Measurements from ENCODE around the gene MBOAT7. TPM values are rescaled to one million over a fixed set of nuclear protein-coding genes. Genes with fewer than 3 reads are reported as not detected.
A peak's percentile ranks its signal among the peaks of the same experiment; 100 is the strongest.

The MBOAT7 gene
- total and polyA plus RNA-seq, 8 donors = 48.1 to 102 (median 56.3) TPM

DNA sequence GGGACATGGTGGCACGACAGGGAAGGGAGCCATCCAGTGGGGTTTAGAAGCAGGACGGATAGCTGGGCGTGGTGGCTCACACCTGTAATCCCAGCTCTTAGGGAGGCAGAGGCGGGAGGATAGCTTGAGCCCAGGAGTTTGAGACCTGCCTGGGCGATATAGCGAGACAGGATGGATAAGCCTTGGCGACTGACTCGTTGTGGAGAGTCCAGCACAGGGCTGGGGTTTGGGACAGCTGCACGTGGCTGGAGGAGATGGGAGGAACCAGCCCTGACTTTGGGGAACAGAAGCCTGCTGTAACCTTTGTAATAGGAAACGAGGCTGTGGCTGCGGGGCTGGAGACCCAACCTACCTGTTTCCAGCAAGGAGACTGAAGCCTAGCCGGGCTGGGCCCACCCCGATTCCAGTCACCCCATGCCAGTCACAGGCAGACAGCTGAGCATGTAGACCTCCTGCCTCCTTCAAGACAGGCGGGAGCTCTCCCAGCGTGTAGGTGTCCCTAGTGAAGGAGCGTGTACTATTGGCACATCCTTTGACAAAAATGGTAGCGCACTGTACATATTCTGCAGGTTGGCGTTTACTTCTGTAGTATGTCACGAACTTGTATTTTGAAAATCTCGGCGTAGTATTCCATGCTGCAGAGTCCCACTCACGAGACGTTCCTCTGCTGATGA, 37.9 kb downstream of the MBOAT7 start:
- Histone ChIP-seq H3K4me3 (no peak overlapping the region), H3K9me3 (no peaks in the 10 kb centered on the region), H3K27ac (no peak overlapping the region), H3K27me3 (no peaks in the 10 kb centered on the region), H3K4me1 (no peaks in the 10 kb centered on the region), H3K36me3 (peaks cover 4 to 100% of the 10 kb centered on the region in 2 donors)
- ATAC-seq (no peak), DNase-seq (no peak)
- intact Hi-C loops (cut with DNase I) = no loop called here
- TF ChIP-seq, protein P1, sequence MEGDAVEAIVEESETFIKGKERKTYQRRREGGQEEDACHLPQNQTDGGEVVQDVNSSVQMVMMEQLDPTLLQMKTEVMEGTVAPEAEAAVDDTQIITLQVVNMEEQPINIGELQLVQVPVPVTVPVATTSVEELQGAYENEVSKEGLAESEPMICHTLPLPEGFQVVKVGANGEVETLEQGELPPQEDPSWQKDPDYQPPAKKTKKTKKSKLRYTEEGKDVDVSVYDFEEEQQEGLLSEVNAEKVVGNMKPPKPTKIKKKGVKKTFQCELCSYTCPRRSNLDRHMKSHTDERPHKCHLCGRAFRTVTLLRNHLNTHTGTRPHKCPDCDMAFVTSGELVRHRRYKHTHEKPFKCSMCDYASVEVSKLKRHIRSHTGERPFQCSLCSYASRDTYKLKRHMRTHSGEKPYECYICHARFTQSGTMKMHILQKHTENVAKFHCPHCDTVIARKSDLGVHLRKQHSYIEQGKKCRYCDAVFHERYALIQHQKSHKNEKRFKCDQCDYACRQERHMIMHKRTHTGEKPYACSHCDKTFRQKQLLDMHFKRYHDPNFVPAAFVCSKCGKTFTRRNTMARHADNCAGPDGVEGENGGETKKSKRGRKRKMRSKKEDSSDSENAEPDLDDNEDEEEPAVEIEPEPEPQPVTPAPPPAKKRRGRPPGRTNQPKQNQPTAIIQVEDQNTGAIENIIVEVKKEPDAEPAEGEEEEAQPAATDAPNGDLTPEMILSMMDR (IDR thresholded peaks at IDR 0.05) = no peak

DNA sequence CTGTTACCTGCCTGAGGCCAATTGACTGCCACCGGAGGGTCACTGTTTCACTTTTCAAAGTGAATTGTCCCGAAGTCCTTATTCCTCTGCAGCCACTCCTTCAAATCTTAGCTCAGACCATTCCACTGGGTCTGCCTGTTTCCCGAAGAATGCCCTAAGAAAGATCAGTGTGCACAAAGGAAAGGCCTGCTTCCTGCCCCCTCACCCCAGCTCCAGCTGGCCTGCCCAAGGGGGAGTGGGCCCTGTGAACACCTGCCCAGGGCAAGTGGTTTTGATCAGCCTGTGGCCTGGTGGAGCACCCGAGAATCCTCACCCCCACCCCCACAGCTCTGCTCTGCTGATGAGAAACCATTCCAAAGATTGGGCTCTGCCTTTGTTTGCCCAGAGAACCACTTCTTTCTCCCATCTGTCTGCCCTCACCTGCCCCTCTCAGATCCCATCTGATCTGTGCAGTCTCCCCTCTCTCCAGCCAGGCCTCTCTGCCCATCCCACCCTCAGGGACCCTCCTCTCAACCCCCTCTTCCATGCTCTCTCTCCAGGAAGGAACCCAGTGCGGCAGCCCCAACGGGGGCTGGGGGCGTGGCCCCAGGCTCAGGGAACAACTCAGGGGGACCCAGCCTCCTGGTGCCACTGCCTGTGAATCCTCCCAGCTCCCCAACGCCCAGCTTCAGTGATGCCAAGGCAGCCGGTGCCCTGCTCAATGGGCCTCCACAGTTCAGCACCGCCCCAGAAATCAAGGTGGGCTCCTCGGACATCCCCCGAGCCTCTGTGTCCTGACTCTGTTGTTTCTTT, 40.2 kb downstream of the MBOAT7 start:
- Histone ChIP-seq H3K4me3 (no peak overlapping the region), H3K9me3 (no peaks in the 10 kb centered on the region), H3K27ac (no peak overlapping the region), H3K27me3 (no peaks in the 10 kb centered on the region), H3K4me1 (no peaks in the 10 kb centered on the region), H3K36me3 (peaks cover 4 to 100% of the 10 kb centered on the region in 2 donors)
- ATAC-seq = no peak
- intact Hi-C loops (cut with DNase I) = no loop called here
- TF ChIP-seq, protein P1 (IDR thresholded peaks at IDR 0.05) = no peak
- no peak for DNase-seq

DNA sequence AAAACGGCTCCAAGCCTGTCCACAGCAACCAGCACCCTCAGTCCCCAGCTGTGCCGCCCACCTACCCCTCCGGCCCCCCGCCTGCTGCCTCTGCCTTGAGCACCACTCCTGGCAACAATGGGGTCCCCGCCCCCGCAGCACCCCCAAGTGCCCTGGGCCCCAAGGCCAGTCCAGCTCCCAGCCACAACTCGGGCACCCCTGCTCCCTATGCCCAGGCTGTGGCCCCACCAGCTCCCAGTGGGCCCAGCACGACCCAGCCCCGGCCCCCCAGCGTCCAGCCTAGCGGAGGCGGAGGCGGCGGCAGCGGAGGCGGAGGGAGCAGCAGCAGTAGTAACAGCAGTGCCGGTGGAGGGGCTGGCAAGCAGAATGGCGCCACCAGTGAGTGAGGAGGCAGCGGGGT, 41.2 kb downstream of the MBOAT7 start:
- no peaks in the 10 kb centered on the region for H3K27me3 ChIP-seq
- TF ChIP-seq, protein P1 (IDR thresholded peaks at IDR 0.05) = no peak
- peaks cover 11 to 100% of the 10 kb centered on the region in 2 donors for H3K36me3 ChIP-seq
- DNase-seq (peak in 1 of 4 donors; percentile 82), ATAC-seq (no peak)
- no peaks in the 10 kb centered on the region for H3K9me3 ChIP-seq
- H3K4me3 ChIP-seq = no peak overlapping the region
- intact Hi-C loops (cut with DNase I) = no loop called here
- no peaks in the 10 kb centered on the region for H3K4me1 ChIP-seq
- no peak overlapping the region for H3K27ac ChIP-seq

DNA sequence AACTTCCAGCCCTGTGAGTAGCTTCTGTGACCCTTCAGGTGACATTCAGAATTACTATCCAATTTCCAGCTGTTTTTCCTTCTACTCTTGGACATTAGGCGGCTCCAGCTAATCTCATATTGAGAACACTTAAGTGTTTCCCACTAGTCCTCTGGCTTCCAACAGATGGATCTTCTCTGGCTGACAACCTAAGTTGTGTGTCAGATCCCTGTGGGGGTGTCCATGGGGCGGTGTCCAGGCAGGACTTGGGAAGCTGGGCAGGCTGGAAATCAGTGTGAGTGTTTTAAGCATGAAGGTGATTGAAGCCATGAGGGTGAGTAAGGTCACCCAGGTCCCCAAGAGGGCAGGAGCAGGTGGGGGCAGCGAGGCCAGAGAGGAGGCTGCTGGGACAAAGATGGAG, 41.7 kb downstream of the MBOAT7 start:
- Histone ChIP-seq H3K36me3 (peaks cover 11 to 100% of the 10 kb centered on the region in 2 donors), H3K9me3 (no peaks in the 10 kb centered on the region), H3K27ac (no peak overlapping the region), H3K4me1 (no peaks in the 10 kb centered on the region), H3K4me3 (no peak overlapping the region), H3K27me3 (no peaks in the 10 kb centered on the region)
- no peak for ATAC-seq
- TF ChIP-seq, protein P1 (IDR thresholded peaks at IDR 0.05) = no peak
- DNase-seq = no peak
- intact Hi-C loops (cut with DNase I) = no loop called here

DNA sequence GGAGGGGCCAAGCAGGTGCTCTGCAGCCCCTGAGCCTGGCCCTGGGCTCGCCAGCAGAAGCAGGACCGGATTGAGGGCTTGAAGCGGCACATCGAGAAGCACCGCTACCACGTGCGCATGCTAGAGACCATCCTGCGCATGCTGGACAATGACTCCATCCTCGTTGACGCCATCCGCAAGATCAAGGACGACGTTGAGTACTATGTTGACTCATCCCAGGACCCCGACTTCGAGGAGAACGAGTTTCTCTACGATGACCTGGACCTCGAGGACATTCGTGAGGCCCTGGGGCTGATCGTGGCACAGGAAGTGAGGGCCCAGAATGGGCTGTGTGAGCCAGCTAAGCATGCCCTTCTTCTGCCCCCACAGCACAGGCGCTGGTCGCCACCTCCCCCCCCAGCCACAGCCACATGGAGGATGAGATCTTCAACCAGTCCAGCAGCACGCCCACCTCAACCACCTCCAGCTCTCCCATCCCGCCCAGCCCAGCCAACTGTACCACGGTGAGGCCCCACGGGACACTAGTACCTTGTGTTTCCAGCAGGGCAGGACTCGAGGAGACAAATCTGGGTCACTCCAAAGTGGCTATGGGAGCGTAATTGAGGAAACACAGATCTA, 43.7 kb downstream of the MBOAT7 start:
- Histone ChIP-seq H3K4me1 (peaks cover 0 to 11% of the 10 kb centered on the region in 2 donors), H3K36me3 (peaks cover 11 to 86% of the 10 kb centered on the region in 2 donors), H3K27ac (no peak overlapping the region), H3K9me3 (no peaks in the 10 kb centered on the region), H3K4me3 (no peak overlapping the region), H3K27me3 (no peaks in the 10 kb centered on the region)
- no peak for ATAC-seq
- TF ChIP-seq, protein P1 (IDR thresholded peaks at IDR 0.05) = no peak
- no peak for DNase-seq
- intact Hi-C loops (cut with DNase I) = no loop called here

Data from left lung (tissue), 10 donors.